H1 (cell line): ENCODE data around the gene DYSF. TPM values are rescaled to one million over a fixed set of nuclear protein-coding genes. Genes with fewer than 3 reads are reported as not detected.

Source experiments
- CTCF ChIA-PET: fragments of 300-600 bp; sonication (Branson Sonifier 250); formaldehyde crosslinking; loops from one replicate; lab custom pipeline; 2021; ENCODE audit not compliant: partially characterized antibody; lab: Charles Lee
- POLR2A ChIA-PET: fragments of 300-600 bp; sonication (Branson Sonifier 250); formaldehyde crosslinking; loops from one replicate; lab custom pipeline; 2021; ENCODE audit warnings: inconsistent platforms; ENCODE audit not compliant: partially characterized antibody; lab: Charles Lee
- DNase-seq, 2 experiments: peaks; one replicate each; pipeline versions ENCODE4 v3.0.0 to v3.0.0-alpha.2; 2010 to 2022; ENCODE audit warnings: low spot score in 2 of 2, low read depth in 1 of 2, mixed read lengths in 1 of 2
- FAIRE-seq: peaks from 2 replicates; lab custom pipeline; 2011; peaks lifted over from hg19 to GRCh38; lab: Jason Lieb, UNC
- H2AFZ ChIP-seq: 2 replicates; pipeline ENCODE4 v1.8.1; 2012; ENCODE audit warnings: low read length, inconsistent platforms
- H2AK5ac ChIP-seq: 2 replicates; pipeline ENCODE4 v1.6.1; 2013; ENCODE audit warnings: low read depth, low read length
- H2BK120ac ChIP-seq: replicated peaks from 2 replicates; pipeline ENCODE3; 2013; ENCODE audit warnings: low read depth, low read length, inconsistent platforms
- H2BK12ac ChIP-seq: 2 replicates; pipeline ENCODE4 v1.6.1; 2013; ENCODE audit warnings: low read depth, low read length
- H2BK15ac ChIP-seq: 2 replicates; pipeline ENCODE4 v1.6.1; 2013; ENCODE audit warnings: low read length
- H2BK20ac ChIP-seq: 2 replicates; pipeline ENCODE4 v1.6.1; 2013; ENCODE audit warnings: low read length
- H2BK5ac ChIP-seq: 2 replicates; pipeline ENCODE4 v1.6.1; 2013; ENCODE audit warnings: low read depth, low read length
- H3K14ac ChIP-seq: 2 replicates; pipeline ENCODE4 v1.6.1; 2013; ENCODE audit warnings: inconsistent platforms; ENCODE audit not compliant: insufficient read length
- H3K18ac ChIP-seq: 2 replicates; pipeline ENCODE4 v1.6.1; 2013; ENCODE audit warnings: low read length; ENCODE audit errors: extremely low read depth
- H3K23ac ChIP-seq: 2 replicates; pipeline ENCODE4 v1.6.1; 2013; ENCODE audit warnings: inconsistent platforms; ENCODE audit not compliant: insufficient read length
- H3K23me2 ChIP-seq: 2 replicates; pipeline ENCODE4 v1.6.1; 2013; ENCODE audit warnings: low read depth, low read length
- H3K27ac ChIP-seq: 2 replicates; pipeline ENCODE4 v1.6.1; 2011; ENCODE audit warnings: low read depth, low read length, inconsistent platforms
- H3K27me3 ChIP-seq, 4 experiments: replicated peaks in 1 of 4; 1 replicate in 1 of 4; 2 replicates in 3 of 4; pipeline versions ENCODE4 v1.6.1 to v1.8.1; 2011 to 2013; ENCODE audit warnings: low read length in 3 of 4, mild to moderate bottlenecking in 3 of 4, inconsistent platforms in 2 of 4, mixed read lengths in 2 of 4, moderate library complexity in 1 of 4; ENCODE audit not compliant: control insufficient read depth in 3 of 4, insufficient read depth in 3 of 4; ENCODE audit errors: extremely low read depth in 1 of 4
- H3K36me3 ChIP-seq, 4 experiments: 2 replicates each; pipeline versions ENCODE4 v1.6.1 to v1.8.1; 2011 to 2013; ENCODE audit warnings: mild to moderate bottlenecking in 4 of 4, low read length in 3 of 4, moderate library complexity in 2 of 4, control low read depth in 1 of 4, inconsistent platforms in 1 of 4; ENCODE audit not compliant: insufficient read depth in 4 of 4, control insufficient read depth in 2 of 4
- H3K4ac ChIP-seq: replicated peaks from 2 replicates; pipeline ENCODE3; 2013; ENCODE audit warnings: low read length, low read depth, mixed read lengths, inconsistent platforms; ENCODE audit not compliant: insufficient read length
- H3K4me1 ChIP-seq, 4 experiments: replicated peaks in 1 of 4; 1 replicate in 1 of 4; 2 replicates in 3 of 4; pipeline versions ENCODE4 v1.6.1 to v1.8.1; 2011 to 2013; ENCODE audit warnings: low read length in 3 of 4, inconsistent platforms in 2 of 4, mixed read lengths in 1 of 4; ENCODE audit not compliant: insufficient read depth in 4 of 4, control insufficient read depth in 3 of 4
- H3K4me2 ChIP-seq, 2 experiments: 2 replicates each; pipeline versions ENCODE4 v1.6.1 to v1.8.1; 2011 to 2013; ENCODE audit warnings: low read depth in 2 of 2, low read length in 2 of 2, control low read depth in 1 of 2, inconsistent platforms in 1 of 2, mild to moderate bottlenecking in 1 of 2; ENCODE audit not compliant: insufficient read depth in 1 of 2
- H3K4me3 ChIP-seq, 4 experiments: fragments of 200-600, 300-600 bp in 1 of 4; sonication (generic), shearing (Covaris generic), sonication (Bioruptor Twin) in 1 of 4; 2 replicates each; pipeline versions ENCODE4 v1.5.1 to v1.8.1; 2011 to 2016; ENCODE audit warnings: low read length in 4 of 4, low read depth in 3 of 4, control low read depth in 2 of 4, inconsistent platforms in 2 of 4, mild to moderate bottlenecking in 2 of 4, mixed read lengths in 1 of 4, moderate library complexity in 1 of 4; ENCODE audit not compliant: insufficient read depth in 2 of 4; ENCODE audit errors: extremely low read depth in 1 of 4
- H3K56ac ChIP-seq: replicated peaks from 2 replicates; pipeline ENCODE3; 2013; ENCODE audit warnings: low read depth, mild to moderate bottlenecking, mixed read lengths, low read length, inconsistent platforms; ENCODE audit not compliant: insufficient read length
- H3K79me1 ChIP-seq: 2 replicates; pipeline ENCODE4 v1.6.1; 2013; ENCODE audit warnings: low read depth, low read length, control low read depth
- H3K79me2 ChIP-seq, 2 experiments: 2 replicates each; pipeline versions ENCODE4 v1.6.1 to v1.8.1; 2012 to 2013; ENCODE audit warnings: low read length in 2 of 2, mild to moderate bottlenecking in 2 of 2, inconsistent platforms in 1 of 2; ENCODE audit not compliant: insufficient read depth in 2 of 2, control insufficient read depth in 1 of 2
- H3K9ac ChIP-seq, 4 experiments: replicated peaks in 1 of 4; 1 replicate in 1 of 4; 2 replicates in 3 of 4; pipeline versions ENCODE4 v1.6.1 to v1.8.1; 2011 to 2013; ENCODE audit warnings: low read depth in 3 of 4, low read length in 3 of 4, control low read depth in 2 of 4, mild to moderate bottlenecking in 2 of 4, moderate library complexity in 2 of 4, inconsistent platforms in 1 of 4; ENCODE audit errors: extremely low read depth in 1 of 4
- H3K9me3 ChIP-seq, 2 experiments: 2 replicates each; pipeline versions ENCODE4 v1.6.1 to v1.8.1; 2012 to 2013; ENCODE audit warnings: mild to moderate bottlenecking in 2 of 2, moderate library complexity in 2 of 2, control low read depth in 1 of 2, inconsistent platforms in 1 of 2, low read depth in 1 of 2, low read length in 1 of 2, mixed read lengths in 1 of 2; ENCODE audit not compliant: insufficient read depth in 2 of 2
- H4K20me1 ChIP-seq, 2 experiments: replicated peaks in 1 of 2; 2 replicates each; pipeline versions ENCODE3 to v1.8.1; 2011 to 2013; ENCODE audit warnings: inconsistent platforms in 2 of 2, low read length in 2 of 2, mild to moderate bottlenecking in 1 of 2; ENCODE audit not compliant: insufficient read depth in 2 of 2, control insufficient read depth in 1 of 2
- H4K5ac ChIP-seq: 2 replicates; pipeline ENCODE4 v1.6.1; 2013; ENCODE audit warnings: low read length, low read depth, mixed read lengths, inconsistent platforms; ENCODE audit not compliant: insufficient read length
- H4K8ac ChIP-seq: 2 replicates; pipeline ENCODE4 v1.8.0; 2013; ENCODE audit warnings: mild to moderate bottlenecking, moderate library complexity, low read length, inconsistent platforms; ENCODE audit not compliant: insufficient read depth; ENCODE audit errors: extremely low read depth
- H4K91ac ChIP-seq: replicated peaks from 2 replicates; pipeline ENCODE3; 2013; ENCODE audit warnings: low read length, mixed read lengths, inconsistent platforms; ENCODE audit not compliant: insufficient read length
- CBX5 ChIP-seq: fragments of 300-800, 300-1000 bp; sonication (generic); IDR thresholded peaks from 2 replicates; pipeline ENCODE4 v1.7.1; 2016; ENCODE audit warnings: antibody characterized with exemption, low read length, low read depth
- SRF ChIP-seq: IDR thresholded peaks from 2 replicates; pipeline ENCODE4 v1.6.1; 2011; ENCODE audit warnings: mild to moderate bottlenecking, low read depth, low read length, moderate library complexity
- TBP ChIP-seq: IDR thresholded peaks from 2 replicates; pipeline ENCODE4 v1.6.1; 2011; ENCODE audit warnings: low read depth, low read length, improper control_type of control experiment
- WGBS, 2 experiments: shearing (Covaris generic) in 1 of 2; methylation state at CpG; one replicate each; pipeline versions ENCODE4 v1.1.6 to v1.1.7; 2013 to 2015; ENCODE audit warnings: low lambda C conversion rate in 2 of 2, mixed read lengths in 2 of 2, inconsistent platforms in 1 of 2, low coverage in 1 of 2, missing lambda C conversion rate in 1 of 2; ENCODE audit not compliant: insufficient replicate concordance in 2 of 2, insufficient coverage in 1 of 2, insufficient read length in 1 of 2; ENCODE audit errors: extremely low coverage in 1 of 2, missing lambda C conversion rate in 1 of 2; 5-methylcytosine and 5-hydroxymethylcytosine counted together
- polyA plus RNA-seq, 7 experiments: library from polyadenylated mRNA; depleted of rRNA in 3 of 7; stranded (reverse) in 5 of 7; unstranded in 2 of 7; fragments of >200 nt in 5 of 7; fragments of 200-250 nt in 2 of 7; gene quantifications; 1 replicate in 5 of 7; 2 replicates in 1 of 7; 4 replicates in 1 of 7; pipeline versions ENCODE4 v1.2.1 to v1.2.3, GENCODE V29; 2011 to 2013; ENCODE audit warnings: missing spikeins in 2 of 7, mixed read lengths in 2 of 7
- total RNA-seq: library from RNA; stranded (reverse); fragmentation: NEBNext Ultra II Directional; extraction: Animal tissue kit (Norgen Biotek cat#: 25700); gene quantifications from 2 replicates; pipeline ENCODE4 v1.2.1, GENCODE V29; 2021
- TF ChIP-seq, protein P1 (sequence below), 3 experiments: IDR thresholded peaks; 1 replicate in 2 of 3; 2 replicates in 1 of 3; pipeline versions ENCODE4 v1.5.1 to v1.6.1; 2011; ENCODE audit warnings: low read length in 3 of 3, mild to moderate bottlenecking in 3 of 3, inconsistent platforms in 2 of 3, low read depth in 1 of 3, moderate library complexity in 1 of 3; ENCODE audit not compliant: insufficient read depth in 1 of 3; ENCODE audit errors: control extremely low read depth in 1 of 3
- TF ChIP-seq, protein P2 (sequence below): IDR thresholded peaks from 2 replicates; pipeline ENCODE4 v1.6.1; 2012; ENCODE audit warnings: inconsistent platforms
- TF ChIP-seq, protein P3 (sequence below): IDR thresholded peaks from 2 replicates; pipeline ENCODE4 v1.6.1; 2012; ENCODE audit warnings: inconsistent platforms

Gene DYSF
- total and polyA plus RNA-seq, 2 of the 8 experiments (the other 6 are each of a cell fraction or from before 2014, with no cell fraction given): 5.8 to 7.1 TPM

DNA sequence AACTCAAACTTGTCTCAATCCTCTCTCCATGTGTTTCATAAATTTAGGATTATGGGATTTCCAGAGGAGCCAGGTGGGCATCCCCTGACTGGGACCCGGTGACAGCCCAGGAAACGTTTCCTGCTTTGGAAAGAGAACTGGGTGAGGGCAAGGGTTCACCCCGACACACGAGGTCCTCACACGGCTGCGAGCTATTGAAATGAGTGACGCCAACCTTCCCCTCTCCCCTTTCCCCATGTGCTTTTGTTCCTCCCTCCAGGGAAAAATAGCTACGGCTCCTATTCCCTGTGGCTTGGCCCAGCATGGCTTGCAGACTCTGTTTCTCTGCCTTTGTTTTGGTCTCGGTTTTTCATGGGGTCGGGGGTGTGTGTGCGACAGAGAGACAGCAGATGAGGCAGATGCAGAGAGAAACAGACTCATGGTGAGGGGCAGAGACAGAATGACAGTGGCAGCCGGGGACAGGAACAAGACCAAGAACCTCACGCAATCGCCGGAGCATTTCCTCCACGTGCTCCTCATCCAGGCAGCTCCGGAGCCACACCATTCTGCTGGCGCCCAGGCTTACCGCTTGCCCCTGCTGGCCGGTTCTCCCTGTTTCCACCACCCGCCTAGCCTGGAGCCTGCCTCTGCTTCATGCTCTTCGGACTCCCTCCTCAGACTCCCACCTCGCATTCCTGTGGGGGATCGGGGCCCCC is 238.5 kb downstream of the DYSF start:
- FAIRE-seq (no peak), DNase-seq (peak in 1 of 2 experiments; percentile 58)
- peak overlapping the region; percentile 81 for H4K91ac ChIP-seq
- H3K79me1 ChIP-seq: no peaks in the 10 kb centered on the region
- ChIA-PET POLR2A (interaction anchor here (1.2 to 2.2 kb wide), 2 partner anchors 10 to 12 kb away, joined by 3 to 4 read pairs; no protein-coding TSS in a partner anchor), CTCF (interaction anchor here (0.5 to 2.8 kb wide), 8 partner anchors 9 to 460 kb away, joined by 3 to 11 read pairs (median 5); no protein-coding TSS in a partner anchor)
- no peak overlapping the region for H3K23ac ChIP-seq
- TF ChIP-seq CBX5: no peak
- TF ChIP-seq, protein P1, sequence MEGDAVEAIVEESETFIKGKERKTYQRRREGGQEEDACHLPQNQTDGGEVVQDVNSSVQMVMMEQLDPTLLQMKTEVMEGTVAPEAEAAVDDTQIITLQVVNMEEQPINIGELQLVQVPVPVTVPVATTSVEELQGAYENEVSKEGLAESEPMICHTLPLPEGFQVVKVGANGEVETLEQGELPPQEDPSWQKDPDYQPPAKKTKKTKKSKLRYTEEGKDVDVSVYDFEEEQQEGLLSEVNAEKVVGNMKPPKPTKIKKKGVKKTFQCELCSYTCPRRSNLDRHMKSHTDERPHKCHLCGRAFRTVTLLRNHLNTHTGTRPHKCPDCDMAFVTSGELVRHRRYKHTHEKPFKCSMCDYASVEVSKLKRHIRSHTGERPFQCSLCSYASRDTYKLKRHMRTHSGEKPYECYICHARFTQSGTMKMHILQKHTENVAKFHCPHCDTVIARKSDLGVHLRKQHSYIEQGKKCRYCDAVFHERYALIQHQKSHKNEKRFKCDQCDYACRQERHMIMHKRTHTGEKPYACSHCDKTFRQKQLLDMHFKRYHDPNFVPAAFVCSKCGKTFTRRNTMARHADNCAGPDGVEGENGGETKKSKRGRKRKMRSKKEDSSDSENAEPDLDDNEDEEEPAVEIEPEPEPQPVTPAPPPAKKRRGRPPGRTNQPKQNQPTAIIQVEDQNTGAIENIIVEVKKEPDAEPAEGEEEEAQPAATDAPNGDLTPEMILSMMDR (IDR thresholded peaks at IDR 0.05; ENCODE audit: control extremely low read depth in 1 of 3, insufficient read depth in 1 of 3, low read depth in 1 of 3, low read length in 3 of 3): peak in 1 of 3 experiments; percentile 8; a peak in 1 of 4 replicates
- TF ChIP-seq, protein P2, sequence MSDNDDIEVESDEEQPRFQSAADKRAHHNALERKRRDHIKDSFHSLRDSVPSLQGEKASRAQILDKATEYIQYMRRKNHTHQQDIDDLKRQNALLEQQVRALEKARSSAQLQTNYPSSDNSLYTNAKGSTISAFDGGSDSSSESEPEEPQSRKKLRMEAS: peak; percentile 86
- TF ChIP-seq, protein P3, sequence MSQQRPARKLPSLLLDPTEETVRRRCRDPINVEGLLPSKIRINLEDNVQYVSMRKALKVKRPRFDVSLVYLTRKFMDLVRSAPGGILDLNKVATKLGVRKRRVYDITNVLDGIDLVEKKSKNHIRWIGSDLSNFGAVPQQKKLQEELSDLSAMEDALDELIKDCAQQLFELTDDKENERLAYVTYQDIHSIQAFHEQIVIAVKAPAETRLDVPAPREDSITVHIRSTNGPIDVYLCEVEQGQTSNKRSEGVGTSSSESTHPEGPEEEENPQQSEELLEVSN: peak; percentile 74; the same call in 1 of the 2 replicates
- no peak for TF ChIP-seq SRF
- 0 out of 2 replicates have a peak, but pooled peaks have one; percentile 19 for TF ChIP-seq TBP
- no peaks in the 10 kb centered on the region for H3K9me3 ChIP-seq
- H3K56ac ChIP-seq: no peak overlapping the region
- H4K5ac ChIP-seq: peak overlapping the region; percentile 10
- no peak overlapping the region for H2AFZ ChIP-seq
- no peaks in the 10 kb centered on the region for H3K79me2 ChIP-seq
- H3K4ac ChIP-seq: no peak overlapping the region
- H3K36me3 ChIP-seq: no peaks in the 10 kb centered on the region
- H3K27ac ChIP-seq: no peak overlapping the region
- no peak overlapping the region for H3K4me2 ChIP-seq
- no peak overlapping the region for H3K9ac ChIP-seq
- WGBS, 2 experiments: 70% methylated on average over 24 of the region's 24 CpGs; no CpG with 5 or more reads in 1 of the 2 experiments
- no peaks in the 10 kb centered on the region for H3K23me2 ChIP-seq
- peak overlapping the region; percentile 44; the same call in 1 of the 2 replicates for H2BK12ac ChIP-seq
- no peak overlapping the region for H3K14ac ChIP-seq
- H2BK15ac ChIP-seq: no peak overlapping the region
- H2BK120ac ChIP-seq: no peak overlapping the region
- H4K20me1 ChIP-seq: no peaks in the 10 kb centered on the region
- no peak overlapping the region for H2AK5ac ChIP-seq
- peak overlapping the region; percentile 66 for H2BK20ac ChIP-seq
- peak overlapping the region; percentile 79; the same call in 1 of the 2 replicates for H3K18ac ChIP-seq
- no peak overlapping the region; the same call in 1 of the 2 replicates for H4K8ac ChIP-seq
- H2BK5ac ChIP-seq: no peak overlapping the region
- H3K4me3 ChIP-seq: no peak overlapping the region
- H3K27me3 ChIP-seq: peaks cover 0 to 2% (median 0%) of the 10 kb centered on the region in 4 experiments; a peak in 2 of 7 replicates
- peaks cover 6 to 38% (median 13%) of the 10 kb centered on the region in 4 experiments for H3K4me1 ChIP-seq
